Muscle layer of duodenum (tissue), 2 donors: ENCODE measurements around the gene GRB10.

ENCODE experiments used
- H3K27ac ChIP-seq: one replicate; pipeline ENCODE4 v1.7.0; 2013; ENCODE audit warnings: mild to moderate bottlenecking, low read length
- H3K27me3 ChIP-seq: one replicate; pipeline ENCODE4 v1.7.0; 2013; ENCODE audit warnings: low read depth, mild to moderate bottlenecking, control low read depth, low read length
- H3K36me3 ChIP-seq, 2 donors: one replicate each; pipeline ENCODE4 v1.7.0; 2013; ENCODE audit warnings: low read length in 2 of 2, control low read depth in 1 of 2, mild to moderate bottlenecking in 1 of 2; ENCODE audit not compliant: insufficient read depth in 2 of 2, control insufficient read depth in 1 of 2
- H3K4me1 ChIP-seq, 2 donors: one replicate each; pipeline ENCODE4 v1.7.0; 2013; ENCODE audit warnings: low read length in 2 of 2, mild to moderate bottlenecking in 2 of 2, control low read depth in 1 of 2, moderate library complexity in 1 of 2; ENCODE audit not compliant: insufficient read depth in 2 of 2, control insufficient read depth in 1 of 2
- H3K4me3 ChIP-seq, 2 donors: one replicate each; pipeline ENCODE4 v1.7.0; 2013; ENCODE audit warnings: low read length in 2 of 2, low read depth in 1 of 2, mild to moderate bottlenecking in 1 of 2
- H3K9me3 ChIP-seq, 2 donors: one replicate each; pipeline ENCODE4 v1.7.0; 2013; ENCODE audit warnings: low read length in 2 of 2, control low read depth in 1 of 2, mild to moderate bottlenecking in 1 of 2; ENCODE audit not compliant: control insufficient read depth in 1 of 2
- donor health status: healthy.

GRB10 gene

DNA sequence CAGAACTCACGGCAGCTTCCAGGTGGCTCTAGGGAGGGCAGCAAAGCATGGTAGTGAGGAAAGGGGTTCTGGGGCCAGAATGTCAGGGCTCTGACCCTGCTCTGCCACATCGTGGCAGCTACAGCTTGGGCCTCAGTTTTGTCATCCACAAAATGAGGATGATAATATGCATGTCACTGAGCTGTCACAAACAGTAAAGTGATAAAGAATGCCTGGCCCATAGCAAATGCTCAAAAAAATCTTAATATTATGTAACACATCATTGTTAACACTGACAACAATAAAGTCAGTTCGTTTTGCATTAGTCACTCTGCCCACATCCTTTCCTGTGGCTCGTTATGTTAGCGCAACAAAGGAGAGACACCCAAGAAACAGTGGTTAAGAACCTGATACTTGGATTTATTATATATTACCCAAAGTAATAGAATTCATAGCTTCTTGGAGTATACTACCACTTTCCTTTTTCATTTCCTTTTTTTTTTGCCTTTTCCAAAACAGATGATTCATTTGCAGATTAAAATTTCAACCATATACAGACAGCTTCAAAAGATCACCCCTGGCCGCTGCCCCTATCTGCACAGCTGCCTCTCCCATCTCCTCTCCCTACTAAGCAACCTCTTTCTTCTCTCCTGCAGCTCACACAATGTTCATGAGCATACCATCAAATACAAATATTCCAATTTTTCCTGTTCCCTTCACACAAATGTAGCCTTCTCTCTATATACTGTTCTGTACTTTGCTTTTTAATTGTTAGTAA, 172.0 kb downstream of the GRB10 start:
- no peaks in the 10 kb centered on the region for H3K9me3 ChIP-seq
- H3K36me3 ChIP-seq = peaks cover 20 to 36% of the 10 kb centered on the region in 2 donors
- no peak overlapping the region for H3K27ac ChIP-seq
- H3K4me3 ChIP-seq = no peak overlapping the region
- no peaks in the 10 kb centered on the region for H3K27me3 ChIP-seq
- H3K4me1 ChIP-seq = peaks cover 0 to 15% of the 10 kb centered on the region in 2 donors

DNA sequence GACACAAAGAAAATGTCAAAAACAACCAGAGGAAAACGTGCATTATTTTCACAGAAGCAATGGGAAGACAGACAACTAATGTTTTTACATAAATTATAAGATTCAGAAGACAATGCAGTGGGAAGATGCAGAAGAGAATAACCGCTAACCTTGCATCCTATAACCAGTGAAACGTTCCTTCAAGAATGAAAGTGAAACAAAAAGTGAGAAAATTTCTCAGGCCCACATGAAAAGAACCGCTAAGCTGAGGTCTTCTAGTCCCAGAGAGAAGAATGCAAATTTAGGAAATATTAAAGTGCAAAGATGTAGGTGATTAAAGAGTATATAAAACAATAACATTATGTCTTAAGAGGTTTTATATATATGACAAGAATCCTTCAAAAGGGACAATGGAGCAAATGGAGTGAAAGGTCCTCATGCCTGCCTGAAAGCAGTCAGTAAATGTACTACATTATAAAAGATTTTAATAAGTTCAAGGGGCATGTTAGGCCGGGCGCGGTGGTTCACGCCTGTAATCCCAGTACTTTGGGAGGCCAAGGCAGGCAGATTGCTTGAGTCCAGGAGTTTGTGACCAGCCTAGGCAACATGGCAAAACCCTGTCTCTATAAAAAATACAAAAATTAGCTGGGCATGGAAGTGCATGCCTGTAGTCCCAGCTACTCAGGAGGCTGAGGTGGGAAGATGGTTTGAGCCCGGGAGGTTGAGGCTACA, 174.3 kb downstream of the GRB10 start:
- peaks cover 23 to 44% of the 10 kb centered on the region in 2 donors for H3K36me3 ChIP-seq
- no peak overlapping the region for H3K27ac ChIP-seq
- H3K4me1 ChIP-seq = peaks cover 0 to 12% of the 10 kb centered on the region in 2 donors
- H3K4me3 ChIP-seq = no peak overlapping the region
- no peaks in the 10 kb centered on the region for H3K27me3 ChIP-seq
- H3K9me3 ChIP-seq = no peaks in the 10 kb centered on the region

DNA sequence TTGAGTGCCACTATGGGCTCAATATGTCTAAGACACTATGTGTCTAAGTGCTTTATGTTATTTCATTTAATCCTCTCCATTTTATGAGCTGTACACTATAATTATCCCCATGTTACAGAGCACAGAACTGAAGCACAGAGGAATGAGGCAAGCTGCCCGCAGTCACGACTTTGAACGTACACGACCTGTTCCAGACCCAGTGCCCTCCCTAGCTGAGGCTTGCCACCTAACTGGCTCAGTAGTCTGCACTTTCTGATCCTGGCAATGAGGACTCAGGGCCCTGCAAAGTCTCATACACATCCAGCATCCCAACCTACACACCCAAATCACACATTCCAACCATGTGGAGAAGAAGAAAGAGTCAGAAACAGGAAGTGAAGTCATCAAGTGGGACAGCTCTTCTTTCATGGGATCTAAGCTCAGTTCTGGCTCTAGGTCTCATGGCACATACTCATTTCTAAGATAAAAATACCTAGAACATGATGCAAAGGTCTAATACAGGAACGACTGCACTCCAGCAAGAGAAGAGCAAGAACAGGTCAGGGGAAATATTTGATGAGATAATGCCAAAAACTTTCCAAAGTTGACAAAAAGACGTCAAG, 175.1 kb downstream of the GRB10 start:
- no peaks in the 10 kb centered on the region for H3K9me3 ChIP-seq
- H3K27me3 ChIP-seq = no peaks in the 10 kb centered on the region
- peaks cover 24 to 49% of the 10 kb centered on the region in 2 donors for H3K36me3 ChIP-seq
- H3K27ac ChIP-seq = no peak overlapping the region
- H3K4me1 ChIP-seq = peaks cover 0 to 4% of the 10 kb centered on the region in 2 donors
- no peak overlapping the region for H3K4me3 ChIP-seq

DNA sequence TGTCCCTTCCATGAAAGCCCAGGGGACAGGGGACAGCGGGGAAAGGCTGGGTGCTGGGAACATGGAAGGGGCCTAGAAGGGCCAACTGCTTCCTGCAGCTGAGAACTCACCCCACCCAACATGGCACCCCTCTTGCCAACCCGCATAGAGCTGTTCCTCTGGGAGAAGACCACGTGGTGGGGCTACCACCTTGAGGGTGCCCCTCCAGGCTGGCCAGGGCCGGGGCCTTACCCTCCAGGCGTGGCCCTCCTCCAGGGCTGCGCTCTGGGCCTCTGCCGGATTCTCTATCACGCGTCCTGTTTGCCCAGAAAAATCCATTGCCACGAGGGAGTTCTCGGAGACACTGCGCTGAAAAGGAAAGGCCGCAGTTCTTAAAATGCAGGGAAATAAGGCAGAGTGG, 177.6 kb downstream of the GRB10 start:
- Histone ChIP-seq H3K36me3 (peaks cover 24 to 36% of the 10 kb centered on the region in 2 donors), H3K4me3 (no peak overlapping the region), H3K4me1 (no peaks in the 10 kb centered on the region), H3K9me3 (no peaks in the 10 kb centered on the region), H3K27me3 (no peaks in the 10 kb centered on the region), H3K27ac (no peak overlapping the region)

DNA sequence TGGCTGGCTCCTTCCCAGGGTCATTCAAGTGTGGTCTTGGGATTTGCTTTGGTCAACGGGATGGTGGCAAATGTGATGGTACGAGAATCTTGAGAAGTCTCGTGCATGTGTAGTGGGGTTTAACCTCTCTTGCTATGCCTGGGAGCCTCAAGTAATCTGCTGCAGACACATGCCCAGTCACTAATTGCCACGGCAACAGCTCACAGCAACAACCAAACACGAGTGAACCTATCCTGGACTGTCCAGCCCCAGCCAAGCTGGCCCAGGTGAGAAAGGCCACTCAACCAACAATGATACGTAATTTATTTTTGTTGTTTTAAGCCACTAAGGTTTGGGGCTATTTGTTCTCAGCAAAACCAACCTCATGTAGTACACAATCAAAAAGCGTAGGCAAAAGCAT, 179.4 kb downstream of the GRB10 start:
- no peaks in the 10 kb centered on the region for H3K27me3 ChIP-seq
- no peaks in the 10 kb centered on the region for H3K9me3 ChIP-seq
- H3K27ac ChIP-seq = no peak overlapping the region
- no peak overlapping the region for H3K4me3 ChIP-seq
- peaks cover 24 to 47% of the 10 kb centered on the region in 2 donors for H3K36me3 ChIP-seq
- no peaks in the 10 kb centered on the region for H3K4me1 ChIP-seq

DNA sequence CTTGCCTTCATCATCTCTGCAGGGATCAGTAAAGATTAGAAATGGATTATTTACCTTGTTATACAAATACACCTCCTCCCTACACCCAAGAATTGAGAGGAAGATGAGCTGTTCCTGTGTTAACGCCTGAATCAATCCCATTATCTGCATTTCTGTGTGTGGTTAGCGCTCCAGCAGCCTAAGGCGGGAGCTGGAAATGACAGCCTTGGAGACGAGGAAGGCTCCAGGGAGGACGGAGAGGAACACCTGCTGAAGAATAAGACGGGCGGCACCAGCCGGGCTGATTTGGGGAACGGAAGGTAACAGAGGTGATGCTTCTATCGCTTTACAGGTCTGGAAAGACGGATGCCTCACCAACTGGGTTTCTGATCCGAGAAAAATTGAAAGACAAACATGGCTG, 183.3 kb downstream of the GRB10 start:
- no peaks in the 10 kb centered on the region for H3K27me3 ChIP-seq
- no peaks in the 10 kb centered on the region for H3K9me3 ChIP-seq
- peaks cover 23 to 46% of the 10 kb centered on the region in 2 donors for H3K36me3 ChIP-seq
- H3K27ac ChIP-seq = no peak overlapping the region
- H3K4me3 ChIP-seq = no peak overlapping the region
- H3K4me1 ChIP-seq = no peaks in the 10 kb centered on the region

DNA sequence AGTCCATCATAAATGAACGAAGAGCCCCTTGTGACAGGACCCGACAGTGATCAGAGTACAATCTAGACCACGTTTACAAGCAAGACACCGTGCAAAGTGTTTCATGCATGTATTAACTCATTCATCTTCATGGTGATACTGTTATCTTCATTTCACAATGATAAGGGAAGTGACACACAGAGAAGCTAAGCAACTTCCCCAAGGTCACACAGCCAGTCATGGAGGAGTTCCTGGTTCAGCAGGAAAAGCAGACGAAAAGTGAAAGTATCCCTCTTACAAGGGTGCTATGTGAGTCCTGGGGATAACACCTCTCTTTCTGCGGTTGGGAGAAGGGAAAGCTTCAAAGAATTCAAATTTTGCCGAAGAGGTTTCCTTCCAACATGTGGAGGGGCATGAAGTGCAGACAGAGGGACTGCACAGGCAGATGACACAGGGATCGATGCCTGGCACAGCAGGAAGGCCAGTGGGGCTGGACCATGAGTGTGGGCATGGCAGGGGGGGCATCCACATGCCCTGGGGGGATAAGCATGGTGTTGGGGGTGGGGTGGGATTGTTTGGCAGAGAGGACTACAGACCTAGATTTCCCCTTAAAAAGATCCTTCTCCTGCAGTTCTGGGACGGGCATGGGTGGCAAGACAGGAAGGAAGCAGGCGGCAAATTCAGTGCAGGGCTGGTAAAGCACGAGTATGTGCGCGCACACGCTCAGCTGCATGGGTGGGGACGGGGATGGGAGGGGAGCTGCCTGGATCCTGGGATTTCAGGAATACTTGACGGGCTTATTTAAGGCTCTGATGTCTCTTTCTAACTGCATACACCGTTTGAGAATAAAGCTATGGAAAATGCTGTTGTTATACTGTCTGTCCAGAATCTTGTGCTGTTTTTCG, 184.0 kb downstream of the GRB10 start:
- no peaks in the 10 kb centered on the region for H3K4me1 ChIP-seq
- peaks cover 18 to 46% of the 10 kb centered on the region in 2 donors for H3K36me3 ChIP-seq
- H3K27ac ChIP-seq = no peak overlapping the region
- H3K27me3 ChIP-seq = no peaks in the 10 kb centered on the region
- no peak overlapping the region for H3K4me3 ChIP-seq
- no peaks in the 10 kb centered on the region for H3K9me3 ChIP-seq

DNA sequence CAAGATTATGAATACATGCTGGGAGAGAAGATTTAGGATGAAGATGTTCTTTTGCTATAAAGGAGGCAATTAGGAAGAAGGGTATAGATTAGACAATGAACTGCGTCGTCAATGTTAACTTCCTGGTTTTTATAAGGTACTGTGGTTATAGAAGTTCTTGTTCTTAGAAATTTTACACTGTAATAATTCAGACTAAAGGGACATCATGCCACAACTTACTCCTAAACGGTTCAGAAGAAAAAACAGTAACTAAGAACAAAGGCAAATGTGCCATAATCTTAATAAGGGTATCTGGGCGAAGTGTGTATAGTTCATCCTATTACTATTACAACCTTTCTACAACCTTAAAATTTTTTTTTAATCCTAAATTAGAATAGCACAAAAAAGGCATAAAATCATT, 186.2 kb downstream of the GRB10 start:
- Histone ChIP-seq H3K27ac (no peak overlapping the region), H3K9me3 (no peaks in the 10 kb centered on the region), H3K4me1 (no peaks in the 10 kb centered on the region), H3K27me3 (no peaks in the 10 kb centered on the region), H3K36me3 (peaks cover 19 to 60% of the 10 kb centered on the region in 2 donors), H3K4me3 (no peak overlapping the region)

DNA sequence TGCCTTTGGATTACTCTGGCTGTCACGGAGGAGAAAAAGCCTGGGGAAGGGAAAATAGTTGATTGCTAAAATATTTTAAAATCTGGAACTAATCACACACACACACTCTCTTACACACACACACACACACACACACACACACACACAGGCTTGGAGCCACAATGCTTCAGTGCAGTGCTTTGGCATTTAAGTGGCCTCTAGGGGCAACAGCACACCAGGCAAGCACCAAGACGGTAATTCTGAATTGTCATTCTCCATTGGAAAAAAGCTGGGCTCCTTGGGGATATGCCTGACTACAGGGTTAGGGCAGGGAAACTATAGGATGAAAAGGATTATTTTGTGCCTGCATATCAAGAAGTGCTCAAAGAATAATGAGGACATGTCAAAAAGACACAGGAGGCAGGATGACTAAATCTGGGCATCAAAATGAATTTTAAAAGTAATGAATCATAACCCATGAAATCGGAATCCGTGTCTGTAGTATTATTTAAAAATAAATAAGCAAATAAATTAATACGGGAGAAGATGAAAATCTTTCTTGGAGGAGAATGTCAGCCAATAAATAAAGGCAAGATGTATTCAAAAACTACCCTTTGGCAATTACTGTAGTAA, 187.1 kb downstream of the GRB10 start:
- H3K4me1 ChIP-seq = no peaks in the 10 kb centered on the region
- no peaks in the 10 kb centered on the region for H3K9me3 ChIP-seq
- no peak overlapping the region for H3K4me3 ChIP-seq
- no peak overlapping the region for H3K27ac ChIP-seq
- no peaks in the 10 kb centered on the region for H3K27me3 ChIP-seq
- H3K36me3 ChIP-seq = peaks cover 19 to 60% of the 10 kb centered on the region in 2 donors

DNA sequence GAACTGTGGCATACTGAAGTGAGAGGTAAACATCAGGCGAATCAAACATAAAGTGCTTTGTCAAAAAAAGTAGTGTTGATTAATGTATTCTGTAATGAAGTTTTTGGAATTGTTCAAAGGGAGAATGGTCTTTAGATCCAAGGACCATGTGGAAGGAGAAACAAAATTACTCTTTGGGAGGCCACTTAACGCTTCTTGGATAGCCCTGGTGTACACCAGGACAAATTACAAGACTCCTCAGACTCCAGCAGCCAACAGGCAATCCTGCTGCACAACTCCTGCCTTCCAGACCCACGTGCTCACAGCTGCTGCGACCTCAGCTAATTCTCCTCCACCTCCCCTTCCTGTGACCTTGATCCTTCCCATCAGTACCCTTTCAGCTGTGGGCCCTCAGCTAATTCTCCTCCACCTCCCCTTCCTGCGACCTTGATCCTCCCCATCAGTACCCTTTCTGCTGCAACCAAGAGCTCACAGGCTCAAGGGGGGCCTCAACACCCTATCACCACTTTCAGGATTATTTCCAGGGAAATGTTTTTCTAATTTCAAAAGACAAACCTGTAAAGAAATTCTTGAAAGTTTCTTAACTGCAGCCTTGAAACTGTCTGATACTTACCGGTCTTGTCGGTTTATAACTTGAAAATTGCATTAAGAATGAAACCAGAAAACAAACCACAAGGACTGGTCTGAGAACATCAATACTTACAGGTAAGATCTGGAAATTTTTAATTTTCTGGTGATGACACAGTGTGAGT, 187.8 kb downstream of the GRB10 start:
- no peak overlapping the region for H3K27ac ChIP-seq
- no peaks in the 10 kb centered on the region for H3K27me3 ChIP-seq
- no peak overlapping the region for H3K4me3 ChIP-seq
- H3K36me3 ChIP-seq = peaks cover 19 to 60% of the 10 kb centered on the region in 2 donors
- H3K9me3 ChIP-seq = no peaks in the 10 kb centered on the region
- no peaks in the 10 kb centered on the region for H3K4me1 ChIP-seq
